Esophagus squamous epithelium (tissue), 5 donors: ENCODE data around the gene PAXX. TPM values are rescaled to one million over a fixed set of nuclear protein-coding genes. Genes with fewer than 3 reads are reported as not detected.

Source experiments
- DNase-seq: peaks from one replicate; lab custom pipeline; 2025; lab: John Stamatoyannopoulos, UW
- H3K27ac ChIP-seq, 4 donors: fragments of 200-600 bp; sonication (generic); one replicate each; pipeline ENCODE4 v1.5.1; 2016 to 2019; ENCODE audit warnings: mild to moderate bottlenecking in 1 of 4
- H3K27me3 ChIP-seq, 4 donors: fragments of 200-600 bp; sonication (generic); 1 replicate in 3 of 4; 2 replicates in 1 of 4; pipeline versions ENCODE4 v1.5.1 to v1.6.0; 2017 to 2021; ENCODE audit warnings: antibody characterized with exemption in 1 of 4
- H3K36me3 ChIP-seq, 3 donors: fragments of 200-600 bp; sonication (generic); one replicate each; pipeline ENCODE4 v1.5.1; 2016 to 2019
- H3K4me1 ChIP-seq, 3 donors: fragments of 200-600 bp; sonication (generic); one replicate each; pipeline ENCODE4 v1.5.1; 2017 to 2019
- H3K4me3 ChIP-seq, 4 donors: fragments of 200-600 bp; sonication (generic); 1 replicate in 3 of 4; 2 replicates in 1 of 4; pipeline ENCODE4 v1.5.1; 2016 to 2019; ENCODE audit warnings: mild to moderate bottlenecking in 2 of 4, moderate library complexity in 1 of 4
- H3K9me3 ChIP-seq, 3 donors: fragments of 200-600 bp; sonication (generic); one replicate each; pipeline ENCODE4 v1.5.1; 2016 to 2019
- CTCF ChIP-seq, 6 experiments: fragments of 450-650 bp in 4 of 6; fragments of 200-600 bp in 2 of 6; sonication (generic) in 2 of 6; IDR thresholded peaks; one replicate each; pipeline ENCODE4 v1.5.1; 2016 to 2019; ENCODE audit warnings: antibody characterized with exemption in 6 of 6, mild to moderate bottlenecking in 4 of 6, moderate library complexity in 4 of 6
- POLR2A ChIP-seq, 4 donors: fragments of 450-650 bp; IDR thresholded peaks; one replicate each; pipeline ENCODE4 v1.6.1; 2017; ENCODE audit warnings: antibody characterized with exemption in 4 of 4, mild to moderate bottlenecking in 4 of 4, moderate library complexity in 3 of 4
- WGBS, 2 donors: methylation state at CpG; one replicate each; pipeline ENCODE4 v1.1.5; 2018; 5-methylcytosine and 5-hydroxymethylcytosine counted together
- intact Hi-C: fragments of 100-400 bp; cut with DNase I; formaldehyde crosslinking; loops from one replicate; pipeline ENCODE4 v1.15.0; 2022
- total RNA-seq, 4 donors: library from RNA; depleted of rRNA; stranded (reverse); fragments of >200 nt; gene quantifications; one replicate each; pipeline ENCODE4 v1.1.0, GENCODE V29; 2016
- donor health status: DM: yes; HTN: yes; CAD: no.

The PAXX gene
- total RNA-seq, 4 donors from 2014 or later = 18.3 to 56.3 (median 49.6) TPM

- intact Hi-C loops = no loop called here
- H3K4me3 ChIP-seq = no peak overlapping the region
- no peak overlapping the region for H3K27ac ChIP-seq
- no peak for DNase-seq
- peaks cover 11 to 26% (median 11%) of the 10 kb centered on the region in 3 donors for H3K4me1 ChIP-seq
- no peak for TF ChIP-seq POLR2A (IDR thresholded peaks at IDR 0.05)
- TF ChIP-seq CTCF (IDR thresholded peaks at IDR 0.05) = no peak
- no peaks in the 10 kb centered on the region for H3K36me3 ChIP-seq
- H3K27me3 ChIP-seq = peaks cover 0 to 24% (median 0%) of the 10 kb centered on the region in 4 donors
- WGBS, 2 donors = no CpG with 5 or more reads among the region's 17 CpGs
- H3K9me3 ChIP-seq = no peaks in the 10 kb centered on the region
Observed at GRCh38 chr9:136969150-136969549, 23.1 kb upstream of the PAXX start.

- TF ChIP-seq POLR2A (IDR thresholded peaks at IDR 0.05) (no peak), CTCF (IDR thresholded peaks at IDR 0.05) (no peak)
- peaks cover 5 to 26% (median 8%) of the 10 kb centered on the region in 3 donors for H3K4me1 ChIP-seq
- H3K27me3 ChIP-seq = peaks cover 0 to 24% (median 0%) of the 10 kb centered on the region in 4 donors
- 47% methylated on average over 3 of the region's 5 CpGs; no CpG with 5 or more reads in 1 of the 2 donors for WGBS, 2 donors
- no peaks in the 10 kb centered on the region for H3K36me3 ChIP-seq
- H3K4me3 ChIP-seq = no peak overlapping the region
- no peaks in the 10 kb centered on the region for H3K9me3 ChIP-seq
- intact Hi-C loops = no loop called here
- DNase-seq = no peak
- no peak overlapping the region for H3K27ac ChIP-seq
Observed at GRCh38 chr9:136969774-136970173, 22.4 kb upstream of the PAXX start.

- H3K27ac ChIP-seq = no peak overlapping the region
- no peak for TF ChIP-seq CTCF (IDR thresholded peaks at IDR 0.05)
- no peak for TF ChIP-seq POLR2A (IDR thresholded peaks at IDR 0.05)
- WGBS, 2 donors = 56% methylated on average over 3 of the region's 11 CpGs; no CpG with 5 or more reads in 1 of the 2 donors
- no peak for DNase-seq
- intact Hi-C loops = no loop called here
- peaks cover 9 to 27% (median 13%) of the 10 kb centered on the region in 3 donors for H3K4me1 ChIP-seq
- H3K27me3 ChIP-seq = peaks cover 0 to 24% (median 0%) of the 10 kb centered on the region in 4 donors
- no peaks in the 10 kb centered on the region for H3K36me3 ChIP-seq
- no peaks in the 10 kb centered on the region for H3K9me3 ChIP-seq
- H3K4me3 ChIP-seq = no peak overlapping the region
Observed at GRCh38 chr9:136970361-136970760, 21.9 kb upstream of the PAXX start.

GRCh38 chr9:136971746-136972145 is 20.5 kb upstream of the PAXX start:
- DNase-seq = no peak
- H3K27ac ChIP-seq = no peak overlapping the region
- peaks cover 0 to 24% (median 0%) of the 10 kb centered on the region in 4 donors for H3K27me3 ChIP-seq
- no peaks in the 10 kb centered on the region for H3K36me3 ChIP-seq
- H3K4me1 ChIP-seq = peaks cover 12 to 30% (median 13%) of the 10 kb centered on the region in 3 donors
- intact Hi-C loops = no loop called here
- 63 to 73% methylated on average over 3 to 6 of the region's 14 CpGs for WGBS, 2 donors
- no peaks in the 10 kb centered on the region for H3K9me3 ChIP-seq
- TF ChIP-seq CTCF (IDR thresholded peaks at IDR 0.05) (no peak), POLR2A (IDR thresholded peaks at IDR 0.05) (no peak)
- H3K4me3 ChIP-seq = no peak overlapping the region

GRCh38 chr9:136972335-136972734 is 19.9 kb upstream of the PAXX start:
- TF ChIP-seq POLR2A (IDR thresholded peaks at IDR 0.05) (no peak), CTCF (IDR thresholded peaks at IDR 0.05) (no peak)
- H3K27ac ChIP-seq = no peak overlapping the region
- no peak overlapping the region for H3K4me3 ChIP-seq
- intact Hi-C loops = no loop called here
- WGBS, 2 donors = 10 to 60% methylated on average over 2 to 5 of the region's 11 CpGs
- peaks cover 13 to 36% (median 14%) of the 10 kb centered on the region in 3 donors for H3K4me1 ChIP-seq
- H3K27me3 ChIP-seq = peaks cover 0 to 24% (median 0%) of the 10 kb centered on the region in 4 donors
- no peak for DNase-seq
- H3K36me3 ChIP-seq = no peaks in the 10 kb centered on the region
- no peaks in the 10 kb centered on the region for H3K9me3 ChIP-seq
